Vagina (tissue), 2 donors: Measurements from ENCODE around the gene TMIGD2.

Experiments used
- POLR2A ChIP-seq, 2 donors: fragments of 450-650 bp; IDR thresholded peaks; one replicate each; pipeline ENCODE4 v1.6.1; 2017; ENCODE audit warnings: antibody characterized with exemption in 2 of 2, mild to moderate bottlenecking in 2 of 2, moderate library complexity in 2 of 2
- POLR2AphosphoS5 ChIP-seq, 2 donors: sonication (generic); formaldehyde crosslinking; IDR thresholded peaks; one replicate each; pipeline ENCODE4 v1.9.0; 2017; ENCODE audit warnings: antibody characterized with exemption in 2 of 2, mild to moderate bottlenecking in 2 of 2, low read depth in 1 of 2; ENCODE audit not compliant: insufficient read depth in 1 of 2
- TF ChIP-seq, protein P1 (sequence below), 3 experiments: fragments of 450-650 bp in 2 of 3; fragments of 200-600 bp in 1 of 3; sonication (generic) in 1 of 3; IDR thresholded peaks; one replicate each; pipeline ENCODE4 v1.5.1; 2017 to 2019; ENCODE audit warnings: antibody characterized with exemption in 3 of 3, mild to moderate bottlenecking in 2 of 3, moderate library complexity in 2 of 3

- TF ChIP-seq, protein P1, sequence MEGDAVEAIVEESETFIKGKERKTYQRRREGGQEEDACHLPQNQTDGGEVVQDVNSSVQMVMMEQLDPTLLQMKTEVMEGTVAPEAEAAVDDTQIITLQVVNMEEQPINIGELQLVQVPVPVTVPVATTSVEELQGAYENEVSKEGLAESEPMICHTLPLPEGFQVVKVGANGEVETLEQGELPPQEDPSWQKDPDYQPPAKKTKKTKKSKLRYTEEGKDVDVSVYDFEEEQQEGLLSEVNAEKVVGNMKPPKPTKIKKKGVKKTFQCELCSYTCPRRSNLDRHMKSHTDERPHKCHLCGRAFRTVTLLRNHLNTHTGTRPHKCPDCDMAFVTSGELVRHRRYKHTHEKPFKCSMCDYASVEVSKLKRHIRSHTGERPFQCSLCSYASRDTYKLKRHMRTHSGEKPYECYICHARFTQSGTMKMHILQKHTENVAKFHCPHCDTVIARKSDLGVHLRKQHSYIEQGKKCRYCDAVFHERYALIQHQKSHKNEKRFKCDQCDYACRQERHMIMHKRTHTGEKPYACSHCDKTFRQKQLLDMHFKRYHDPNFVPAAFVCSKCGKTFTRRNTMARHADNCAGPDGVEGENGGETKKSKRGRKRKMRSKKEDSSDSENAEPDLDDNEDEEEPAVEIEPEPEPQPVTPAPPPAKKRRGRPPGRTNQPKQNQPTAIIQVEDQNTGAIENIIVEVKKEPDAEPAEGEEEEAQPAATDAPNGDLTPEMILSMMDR (IDR thresholded peaks at IDR 0.05): no peak
- no peak for TF ChIP-seq POLR2A (IDR thresholded peaks at IDR 0.05)
- no peak for TF ChIP-seq POLR2AphosphoS5 (IDR thresholded peaks at IDR 0.05; ENCODE audit: insufficient read depth in 1 of 2, low read depth in 1 of 2)
These were observed 17.2 kb downstream of the TMIGD2 start for GRCh38 chr19:4284974-4285373.
